ENCODE data around the gene CDKAL1. TPM values are rescaled to one million over a fixed set of nuclear protein-coding genes. Genes with fewer than 3 reads are reported as not detected.

Gene CDKAL1
- total RNA-seq, 1 experiment from 2014 or later: 16.1 TPM

- POLR2A ChIA-PET (ENCODE audit: unreplicated experiment): no interaction called here
- Histone ChIP-seq H3K36me3 (ENCODE audit: low read depth) (no peaks in the 10 kb centered on the region), H3K27ac (no peak overlapping the region), H3F3A (ENCODE audit: insufficient read depth, low read depth) (no peaks in the 10 kb centered on the region), H3K27me3 (ENCODE audit: insufficient read depth, low read depth) (no peaks in the 10 kb centered on the region), H3K4me2 (no peak overlapping the region), H3K9me2 (ENCODE audit: insufficient read depth) (no peaks in the 10 kb centered on the region), H4K20me1 (ENCODE audit: insufficient read depth) (no peaks in the 10 kb centered on the region), H3K4me1 (replicated peaks; ENCODE audit: insufficient read depth) (no peaks in the 10 kb centered on the region), H2AFZ (no peak overlapping the region), H3K79me2 (ENCODE audit: low read depth) (no peaks in the 10 kb centered on the region), H3K9me3 (ENCODE audit: insufficient read depth, low read depth) (no peaks in the 10 kb centered on the region), H3K4me3 (no peak overlapping the region)
- no TSS peak for BruUV-seq (replicated peaks)
- CTCF ChIA-PET: no interaction called here
- intact Hi-C loops (cut with micrococcal nuclease; ENCODE audit: unreplicated experiment): no loop called here
- TF ChIP-seq, protein P1, sequence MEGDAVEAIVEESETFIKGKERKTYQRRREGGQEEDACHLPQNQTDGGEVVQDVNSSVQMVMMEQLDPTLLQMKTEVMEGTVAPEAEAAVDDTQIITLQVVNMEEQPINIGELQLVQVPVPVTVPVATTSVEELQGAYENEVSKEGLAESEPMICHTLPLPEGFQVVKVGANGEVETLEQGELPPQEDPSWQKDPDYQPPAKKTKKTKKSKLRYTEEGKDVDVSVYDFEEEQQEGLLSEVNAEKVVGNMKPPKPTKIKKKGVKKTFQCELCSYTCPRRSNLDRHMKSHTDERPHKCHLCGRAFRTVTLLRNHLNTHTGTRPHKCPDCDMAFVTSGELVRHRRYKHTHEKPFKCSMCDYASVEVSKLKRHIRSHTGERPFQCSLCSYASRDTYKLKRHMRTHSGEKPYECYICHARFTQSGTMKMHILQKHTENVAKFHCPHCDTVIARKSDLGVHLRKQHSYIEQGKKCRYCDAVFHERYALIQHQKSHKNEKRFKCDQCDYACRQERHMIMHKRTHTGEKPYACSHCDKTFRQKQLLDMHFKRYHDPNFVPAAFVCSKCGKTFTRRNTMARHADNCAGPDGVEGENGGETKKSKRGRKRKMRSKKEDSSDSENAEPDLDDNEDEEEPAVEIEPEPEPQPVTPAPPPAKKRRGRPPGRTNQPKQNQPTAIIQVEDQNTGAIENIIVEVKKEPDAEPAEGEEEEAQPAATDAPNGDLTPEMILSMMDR (conservative IDR thresholded peaks at IDR 0.05): no peak
- no peak for TF ChIP-seq EZH2 (IDR thresholded peaks at IDR 0.05; ENCODE audit: low read depth)
- no peak for DNase-seq
Observed at GRCh38 chr6:20673458-20673857, 139.2 kb downstream of the CDKAL1 start.

- H3K79me2 ChIP-seq (ENCODE audit: low read depth): no peaks in the 10 kb centered on the region
- no TSS peak for BruUV-seq (replicated peaks)
- no peak for TF ChIP-seq EZH2 (IDR thresholded peaks at IDR 0.05; ENCODE audit: low read depth)
- TF ChIP-seq, protein P1 (conservative IDR thresholded peaks at IDR 0.05): no peak
- no peak overlapping the region for H3K27ac ChIP-seq
- no peaks in the 10 kb centered on the region for H3K4me1 ChIP-seq (replicated peaks; ENCODE audit: insufficient read depth)
- H3K4me2 ChIP-seq: no peak overlapping the region
- no peak overlapping the region for H2AFZ ChIP-seq
- H4K20me1 ChIP-seq (ENCODE audit: insufficient read depth): no peaks in the 10 kb centered on the region
- DNase-seq: no peak
- no peaks in the 10 kb centered on the region for H3K9me2 ChIP-seq (ENCODE audit: insufficient read depth)
- H3K4me3 ChIP-seq: no peak overlapping the region
- ChIA-PET POLR2A (ENCODE audit: unreplicated experiment) (no interaction called here), CTCF (no interaction called here)
- no peaks in the 10 kb centered on the region for H3K36me3 ChIP-seq (ENCODE audit: low read depth)
- no peaks in the 10 kb centered on the region for H3F3A ChIP-seq (ENCODE audit: insufficient read depth, low read depth)
- no peaks in the 10 kb centered on the region for H3K9me3 ChIP-seq (ENCODE audit: insufficient read depth, low read depth)
- H3K27me3 ChIP-seq (ENCODE audit: insufficient read depth, low read depth): no peaks in the 10 kb centered on the region
- intact Hi-C loops (cut with micrococcal nuclease; ENCODE audit: unreplicated experiment): no loop called here
Observed at GRCh38 chr6:20674664-20675063, 140.4 kb downstream of the CDKAL1 start.

DNA sequence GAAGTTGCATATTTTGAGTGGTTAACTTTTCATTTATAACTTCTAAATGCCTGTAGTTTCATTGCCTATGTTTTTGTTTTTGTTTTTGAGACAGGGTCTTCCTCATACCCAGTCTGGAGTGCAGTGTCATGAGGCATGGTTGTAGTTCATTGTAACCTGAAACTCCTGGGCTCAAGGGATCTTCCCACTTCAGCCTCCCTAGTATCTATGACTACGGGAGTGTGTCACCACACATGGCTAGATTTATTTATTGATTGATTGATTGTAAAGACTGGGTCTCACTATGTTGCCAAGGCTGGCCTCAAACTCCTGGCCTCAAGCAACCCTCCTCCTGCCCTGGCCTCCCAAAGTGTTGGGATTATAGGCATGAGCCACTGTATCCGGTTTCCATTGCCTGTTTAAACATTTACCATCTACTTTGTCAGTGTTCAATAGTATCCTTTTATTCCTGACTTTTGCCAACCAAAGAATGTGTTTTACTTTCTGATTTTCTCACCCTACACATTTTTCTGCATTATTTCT, 144.6 kb downstream of the CDKAL1 start:
- no peaks in the 10 kb centered on the region for H4K20me1 ChIP-seq (ENCODE audit: insufficient read depth)
- TF ChIP-seq, protein P1 (conservative IDR thresholded peaks at IDR 0.05): no peak
- TF ChIP-seq EZH2 (IDR thresholded peaks at IDR 0.05; ENCODE audit: low read depth): no peak
- ChIA-PET POLR2A (ENCODE audit: unreplicated experiment) (interaction anchor here (0.6 kb wide), 2 partner anchors 34 to 269 kb away, joined by 4 to 8 read pairs; no protein-coding TSS in a partner anchor), CTCF (interaction anchor here (0.6 kb wide), 1 partner anchor 1411 kb away, joined by 3 read pairs; no protein-coding TSS in a partner anchor)
- no peaks in the 10 kb centered on the region for H3K27me3 ChIP-seq (ENCODE audit: insufficient read depth, low read depth)
- H3K4me1 ChIP-seq (replicated peaks; ENCODE audit: insufficient read depth): no peaks in the 10 kb centered on the region
- BruUV-seq (replicated peaks): no TSS peak
- H3K9me2 ChIP-seq (ENCODE audit: insufficient read depth): no peaks in the 10 kb centered on the region
- no peak overlapping the region for H3K4me2 ChIP-seq
- H3K36me3 ChIP-seq (ENCODE audit: low read depth): no peaks in the 10 kb centered on the region
- intact Hi-C loops (cut with micrococcal nuclease; ENCODE audit: unreplicated experiment): no loop called here
- no peak overlapping the region for H2AFZ ChIP-seq
- no peak overlapping the region for H3K27ac ChIP-seq
- no peak overlapping the region for H3K4me3 ChIP-seq
- no peaks in the 10 kb centered on the region for H3K79me2 ChIP-seq (ENCODE audit: low read depth)
- no peak for DNase-seq
- H3F3A ChIP-seq (ENCODE audit: insufficient read depth, low read depth): no peaks in the 10 kb centered on the region
- no peaks in the 10 kb centered on the region for H3K9me3 ChIP-seq (ENCODE audit: insufficient read depth, low read depth)
